IPS DF 4.7 (cell line): ENCODE measurements around the gene FAM3C.
A peak's percentile ranks its signal among the peaks of the same experiment; 100 is the strongest.
"Not testable (repeated sequence)": the region's sequence is repeated elsewhere in the genome, so short reads cannot be mapped to it uniquely, and the experiment has no call there.

Source experiments
- DNase-seq: peaks from one replicate; pipeline ENCODE4 v3.0.0-alpha.2; 2013; ENCODE audit warnings: low spot score; ENCODE audit errors: extremely low read depth

Gene FAM3C

GRCh38 chr7:121395961-121396757 is at the start of gene FAM3C:
Gene FAM3C (minus strand): TSS chr7:121396308. CDS start chr7:121382969, 13,339 bp downstream.
- DNase-seq, result peak; percentile 16

GRCh38 chr7:121442845-121443244 is 46.7 kb upstream of the FAM3C start:
- no peak for DNase-seq

DNA sequence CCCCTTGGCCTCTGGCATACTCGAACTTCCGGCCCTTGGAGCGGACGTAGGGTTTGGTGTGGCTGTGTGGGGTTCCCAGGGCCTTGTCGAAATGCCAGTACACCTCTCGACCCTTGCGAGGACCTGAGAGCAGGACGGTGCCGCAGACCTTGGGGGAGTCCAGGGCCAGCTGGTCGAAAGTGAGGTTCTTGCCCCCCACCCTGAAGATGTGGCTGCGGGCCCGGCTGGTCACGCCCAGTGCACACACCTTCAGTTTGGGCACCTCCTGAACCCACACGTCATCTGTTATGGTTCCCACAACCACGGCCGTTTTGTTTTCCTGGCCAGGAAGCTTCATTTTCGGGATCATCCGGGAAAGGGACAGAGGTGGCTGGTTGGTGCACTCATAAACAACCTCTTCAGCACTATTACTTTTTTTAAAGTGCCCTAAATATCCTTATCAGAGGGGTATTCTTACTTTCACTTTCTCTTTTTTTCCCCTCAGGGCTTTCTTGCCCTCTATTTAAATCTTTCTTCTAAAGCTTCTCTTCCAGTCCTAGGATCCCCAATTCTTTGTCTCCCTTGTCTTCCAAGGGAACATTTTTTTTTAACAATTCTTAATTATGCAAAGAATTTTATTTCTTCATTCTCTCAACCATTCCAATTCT is 44.9 kb upstream of the FAM3C start:
- no peak for DNase-seq

DNA sequence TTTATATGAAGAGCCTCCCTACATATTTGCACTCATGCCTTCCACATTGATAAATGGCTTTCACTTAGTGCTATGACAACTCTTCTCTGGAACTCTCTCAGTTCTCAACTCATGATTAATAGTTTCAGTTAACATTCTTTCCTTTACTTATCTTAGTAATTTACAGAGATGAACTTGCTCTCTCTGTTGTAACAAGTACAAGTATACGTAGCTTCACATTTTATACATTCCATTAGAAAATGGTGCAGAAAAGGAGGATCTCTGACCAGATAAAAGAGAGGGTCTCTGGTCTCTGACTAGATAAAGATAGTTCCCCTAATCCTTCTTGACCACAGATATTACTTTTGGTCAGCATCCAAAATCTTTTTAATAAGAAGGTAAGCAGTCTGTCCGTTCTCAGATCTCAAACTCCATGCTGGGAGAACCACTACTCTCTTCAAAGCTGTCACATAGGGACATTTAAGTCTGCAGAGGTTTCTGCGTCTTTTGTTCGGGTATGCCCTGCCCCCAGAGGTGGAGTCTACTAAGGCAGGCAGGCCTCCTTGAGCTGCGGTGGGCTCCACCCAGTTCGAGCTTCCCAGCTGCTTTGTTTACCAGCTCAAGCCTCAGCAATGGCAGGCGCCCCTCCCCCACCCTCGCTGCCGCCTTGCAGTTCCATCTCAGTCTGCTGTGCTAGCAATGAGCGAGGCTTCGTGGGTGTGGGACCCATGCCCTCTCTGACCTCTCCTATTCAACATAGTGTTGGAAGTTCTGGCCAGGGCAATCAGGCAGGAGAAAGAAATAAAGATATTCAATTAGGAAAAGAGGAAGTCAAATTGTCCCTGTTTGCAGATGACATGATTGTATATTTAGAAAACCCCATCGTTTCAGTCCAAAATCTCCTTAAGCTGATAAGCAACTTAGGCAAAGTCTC is 42.2 kb upstream of the FAM3C start:
- not testable (repeated sequence) for DNase-seq

DNA sequence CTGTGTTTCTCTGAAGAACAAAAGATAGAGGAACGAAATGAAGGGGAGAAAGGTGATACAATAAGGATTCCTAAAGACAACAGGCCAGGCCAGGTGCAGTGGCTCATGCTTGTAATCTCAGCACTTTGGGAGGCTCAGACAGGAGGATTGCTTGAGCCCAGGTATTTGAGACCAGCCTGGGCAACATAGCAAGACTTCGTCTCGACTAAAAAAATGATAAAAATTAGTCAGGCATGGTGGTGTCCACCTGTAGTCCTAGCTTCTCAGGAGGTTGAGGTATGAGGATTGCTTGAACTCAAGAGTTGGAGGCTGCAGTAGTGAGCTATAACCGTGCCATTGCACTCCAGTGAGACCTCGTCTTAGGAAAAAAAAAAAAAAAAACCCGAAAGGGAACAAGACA is 41.4 kb upstream of the FAM3C start:
- no peak for DNase-seq

DNA sequence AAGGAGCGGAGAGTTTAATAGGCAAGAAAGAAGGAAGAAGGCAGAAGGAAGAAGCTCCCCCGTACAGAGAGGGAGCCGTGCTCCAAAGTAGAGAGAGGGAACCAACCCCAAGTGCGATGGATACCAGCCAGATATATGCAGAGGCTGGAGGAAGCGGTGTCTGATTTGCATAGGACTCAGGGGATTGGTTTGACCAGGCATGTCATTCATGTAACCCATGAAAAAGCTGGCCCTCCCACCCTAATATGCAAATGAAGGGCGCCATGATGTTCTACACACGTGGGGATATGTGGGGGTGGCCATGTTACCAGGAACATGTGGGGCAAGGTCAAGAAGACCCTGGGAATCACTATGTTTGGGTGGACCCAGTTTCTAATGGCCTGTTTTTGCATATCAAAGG is 40.6 kb upstream of the FAM3C start:
- DNase-seq, result no peak

GRCh38 chr7:121436136-121436535 is 40.0 kb upstream of the FAM3C start:
- DNase-seq, result no peak

GRCh38 chr7:121433775-121434174 is 37.7 kb upstream of the FAM3C start:
- no peak for DNase-seq

DNA sequence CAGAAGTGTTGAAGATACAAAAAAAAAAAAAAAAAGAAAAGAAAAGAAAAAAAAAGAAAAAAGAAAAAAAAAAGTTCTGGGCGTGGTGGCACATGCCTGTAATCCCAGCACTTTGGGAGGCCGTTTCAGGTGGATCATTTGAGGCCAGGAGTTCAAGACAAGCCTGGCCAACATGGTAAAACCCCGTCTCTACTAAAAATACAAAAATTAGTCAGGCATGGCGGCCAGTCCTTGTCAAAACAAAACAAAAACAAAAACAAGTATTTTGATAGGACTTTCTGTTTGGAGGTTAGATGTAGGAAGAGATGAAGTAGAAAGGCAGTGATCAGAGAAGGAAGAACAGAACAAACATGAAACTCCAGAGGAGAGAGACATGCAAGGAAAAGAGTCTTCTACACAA is 36.4 kb upstream of the FAM3C start:
- not testable (repeated sequence) for DNase-seq

- DNase-seq, result no peak
These were observed 35.9 kb upstream of the FAM3C start for GRCh38 chr7:121431996-121432395.

- no peak for DNase-seq
These were observed 35.4 kb upstream of the FAM3C start for GRCh38 chr7:121431389-121431995.

GRCh38 chr7:121430558-121430957 is 34.5 kb upstream of the FAM3C start:
- DNase-seq, result no peak

GRCh38 chr7:121429798-121430197 is 33.7 kb upstream of the FAM3C start:
- DNase-seq, result no peak

- DNase-seq, result no peak
These were observed 32.9 kb upstream of the FAM3C start for GRCh38 chr7:121428855-121429489.

DNA sequence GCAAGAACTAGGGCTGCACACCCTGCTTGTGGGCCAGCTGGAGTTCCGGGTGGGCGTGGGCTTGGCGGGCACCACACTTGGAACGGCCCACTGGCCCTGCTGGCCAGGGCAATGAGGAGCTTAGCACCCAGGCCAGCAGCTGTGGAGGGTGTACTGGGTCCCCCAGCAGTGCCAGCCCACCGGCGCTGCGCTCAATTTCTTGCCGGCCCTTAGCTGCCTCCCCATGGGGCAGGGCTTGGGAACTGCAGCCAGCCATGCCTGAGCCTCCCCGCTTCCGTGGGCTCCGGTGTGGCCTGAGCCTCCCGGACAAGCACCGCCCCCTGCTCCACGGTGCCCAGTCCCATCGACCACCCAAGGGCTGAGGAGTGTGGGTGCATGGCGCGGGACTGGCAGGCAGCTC is 25.6 kb upstream of the FAM3C start:
- not testable (repeated sequence) for DNase-seq

GRCh38 chr7:121420976-121421375 is 24.9 kb upstream of the FAM3C start:
- DNase-seq, result no peak

DNA sequence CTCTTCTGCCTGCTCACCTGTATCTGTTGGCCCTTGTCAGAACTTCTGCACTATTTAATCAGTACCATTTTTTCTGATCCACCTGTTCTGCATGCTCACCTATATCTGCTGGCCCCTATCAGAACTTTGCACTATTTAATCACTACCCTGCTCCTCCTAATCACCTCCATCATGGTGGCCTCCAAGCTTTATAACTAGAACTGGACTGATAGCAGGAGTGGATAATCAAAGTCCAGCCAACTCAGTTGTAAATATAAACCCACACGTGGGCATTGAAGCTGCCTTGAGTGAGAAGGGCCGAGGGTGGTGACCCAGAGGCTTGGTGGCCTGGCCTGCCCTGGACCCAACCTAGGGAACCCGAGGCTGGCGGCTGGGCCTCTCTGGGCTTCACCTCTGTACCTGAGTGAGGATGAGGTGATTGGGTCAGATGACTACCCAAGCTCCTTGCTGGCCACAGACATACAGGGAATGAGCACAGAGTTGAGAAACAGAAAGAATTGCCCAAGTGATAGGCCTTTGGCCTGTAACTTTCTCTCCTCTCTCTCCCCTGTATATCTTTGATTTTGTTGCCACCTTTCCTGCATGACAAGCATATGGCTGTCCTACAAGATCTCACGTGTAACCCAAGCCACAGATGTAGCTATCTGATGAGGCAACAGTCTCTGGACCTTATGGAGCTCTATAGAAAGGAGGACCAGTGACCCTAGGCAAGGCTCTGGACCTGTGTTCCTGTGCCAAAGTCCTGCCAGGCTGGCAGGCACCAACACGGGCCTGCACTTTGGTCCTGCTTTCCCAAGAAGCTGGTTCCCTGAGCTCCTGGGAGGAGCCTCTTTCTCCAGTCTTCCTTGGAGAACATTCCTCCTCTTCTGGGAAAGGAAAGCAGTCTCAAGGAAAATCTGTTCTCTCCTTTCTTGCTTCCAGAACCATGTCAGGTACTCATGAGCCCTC is 23.4 kb upstream of the FAM3C start:
- no peak for DNase-seq

GRCh38 chr7:121416533-121416932 is 20.4 kb upstream of the FAM3C start:
- DNase-seq, result no peak

GRCh38 chr7:121414436-121414835 is 18.3 kb upstream of the FAM3C start:
- DNase-seq, result no peak

- no peak for DNase-seq
These were observed 15.5 kb upstream of the FAM3C start for GRCh38 chr7:121411597-121411979.
